ENCODE measurements around the gene NLGN1.

DNA sequence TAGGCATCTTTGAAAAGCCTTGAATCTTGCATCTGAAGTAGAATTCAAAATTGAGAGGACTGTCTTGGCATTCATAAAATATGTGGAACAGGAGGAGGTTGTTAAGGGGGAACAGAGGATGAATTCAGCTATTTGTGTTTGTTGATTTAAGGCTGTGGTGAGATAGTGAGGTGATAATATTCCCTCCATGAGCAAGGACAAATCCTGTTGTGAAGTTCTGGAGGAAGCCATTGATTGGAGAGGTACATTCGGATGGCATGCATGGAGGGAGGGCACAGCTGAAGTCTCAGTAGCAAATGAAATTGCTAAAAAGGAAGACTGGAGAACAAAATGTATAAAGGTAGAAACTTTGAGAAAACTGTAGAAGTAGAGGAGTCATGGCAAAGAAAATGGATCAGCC is 443.8 kb downstream of the NLGN1 start:
- TF ChIP-seq, protein P1, sequence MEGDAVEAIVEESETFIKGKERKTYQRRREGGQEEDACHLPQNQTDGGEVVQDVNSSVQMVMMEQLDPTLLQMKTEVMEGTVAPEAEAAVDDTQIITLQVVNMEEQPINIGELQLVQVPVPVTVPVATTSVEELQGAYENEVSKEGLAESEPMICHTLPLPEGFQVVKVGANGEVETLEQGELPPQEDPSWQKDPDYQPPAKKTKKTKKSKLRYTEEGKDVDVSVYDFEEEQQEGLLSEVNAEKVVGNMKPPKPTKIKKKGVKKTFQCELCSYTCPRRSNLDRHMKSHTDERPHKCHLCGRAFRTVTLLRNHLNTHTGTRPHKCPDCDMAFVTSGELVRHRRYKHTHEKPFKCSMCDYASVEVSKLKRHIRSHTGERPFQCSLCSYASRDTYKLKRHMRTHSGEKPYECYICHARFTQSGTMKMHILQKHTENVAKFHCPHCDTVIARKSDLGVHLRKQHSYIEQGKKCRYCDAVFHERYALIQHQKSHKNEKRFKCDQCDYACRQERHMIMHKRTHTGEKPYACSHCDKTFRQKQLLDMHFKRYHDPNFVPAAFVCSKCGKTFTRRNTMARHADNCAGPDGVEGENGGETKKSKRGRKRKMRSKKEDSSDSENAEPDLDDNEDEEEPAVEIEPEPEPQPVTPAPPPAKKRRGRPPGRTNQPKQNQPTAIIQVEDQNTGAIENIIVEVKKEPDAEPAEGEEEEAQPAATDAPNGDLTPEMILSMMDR (IDR thresholded peaks at IDR 0.05) = no peak
- TF ChIP-seq POLR2A (IDR thresholded peaks at IDR 0.05; ENCODE audit: low read depth) (no peak), POLR2AphosphoS5 (IDR thresholded peaks at IDR 0.05) (no peak), EP300 (IDR thresholded peaks at IDR 0.05) (no peak)
